Neural progenitor cell (in vitro differentiated cells): ENCODE measurements around the gene CNOT4. TPM values are rescaled to one million over a fixed set of nuclear protein-coding genes. Genes with fewer than 3 reads are reported as not detected.

Experiments
- DNase-seq: peaks from one replicate; pipeline ENCODE4 v3.0.0-alpha.2; 2016; ENCODE audit warnings: low spot score
- H2AFZ ChIP-seq: fragments of 200-600 bp; sonication (generic); replicated peaks from 2 replicates; pipeline ENCODE4 v1.6.1; 2016; ENCODE audit warnings: antibody characterized with exemption
- H3F3A ChIP-seq: fragments of 200-600 bp; sonication (generic); 2 replicates; pipeline ENCODE4 v1.6.1; 2016; ENCODE audit warnings: antibody characterized with exemption, low read depth
- H3K27ac ChIP-seq: fragments of 200-600 bp; sonication (generic); 2 replicates; pipeline ENCODE4 v1.5.1; 2016; ENCODE audit warnings: mild to moderate bottlenecking
- H3K27me3 ChIP-seq: fragments of 200-600 bp; sonication (generic); 2 replicates; pipeline ENCODE4 v1.6.1; 2016; ENCODE audit warnings: mild to moderate bottlenecking, moderate library complexity
- H3K36me3 ChIP-seq: fragments of 200-600 bp; sonication (generic); 2 replicates; pipeline ENCODE4 v1.5.1; 2016
- H3K4me1 ChIP-seq: fragments of 200-600 bp; sonication (generic); 2 replicates; pipeline ENCODE4 v1.6.1; 2016; ENCODE audit warnings: mixed run types
- H3K4me2 ChIP-seq: fragments of 200-600 bp; sonication (generic); 2 replicates; pipeline ENCODE4 v1.6.1; 2016
- H3K4me3 ChIP-seq: fragments of 200-600 bp; sonication (generic); 2 replicates; pipeline ENCODE4 v1.5.1; 2016
- H3K79me2 ChIP-seq: fragments of 200-600 bp; sonication (generic); 2 replicates; pipeline ENCODE4 v1.6.1; 2016; ENCODE audit warnings: low read depth
- H3K9ac ChIP-seq: fragments of 200-600 bp; sonication (generic); 2 replicates; pipeline ENCODE4 v1.6.1; 2016
- H3K9me3 ChIP-seq: fragments of 200-600 bp; sonication (generic); 2 replicates; pipeline ENCODE4 v1.5.1; 2016; ENCODE audit warnings: low read depth
- H4K20me1 ChIP-seq: fragments of 200-600 bp; sonication (generic); 2 replicates; pipeline ENCODE4 v1.6.1; 2016; ENCODE audit warnings: low read depth
- H3K27ac Mint-ChIP-seq: 3 replicates; pipeline ENCODE4 v1.8.0; 2021; ENCODE audit warnings: mixed read lengths
- H3K27me3 Mint-ChIP-seq: 2 replicates; pipeline ENCODE4 v1.8.0; 2022; ENCODE audit warnings: low read depth, mild to moderate bottlenecking, inconsistent platforms, moderate library complexity, mixed read lengths; ENCODE audit not compliant: insufficient read depth
- H3K36me3 Mint-ChIP-seq: 3 replicates; pipeline ENCODE4 v1.8.0; 2021; ENCODE audit warnings: mixed read lengths
- H3K4me1 Mint-ChIP-seq: 3 replicates; pipeline ENCODE4 v1.8.0; 2021; ENCODE audit warnings: mixed read lengths
- H3K4me3 Mint-ChIP-seq: 3 replicates; pipeline ENCODE4 v1.8.0; 2021; ENCODE audit warnings: mild to moderate bottlenecking, moderate library complexity, mixed read lengths
- H3K9me3 Mint-ChIP-seq: 3 replicates; pipeline ENCODE4 v1.8.0; 2020; ENCODE audit warnings: mixed read lengths
- EZH2 ChIP-seq: fragments of 200-600 bp; sonication (generic); IDR thresholded peaks from 2 replicates; pipeline ENCODE4 v1.6.1; 2017; ENCODE audit warnings: antibody characterized with exemption, mild to moderate bottlenecking, moderate library complexity
- EZH2phosphoT487 ChIP-seq: fragments of 200-600 bp; sonication (generic); IDR thresholded peaks from 2 replicates; pipeline ENCODE4 v1.6.1; 2017; ENCODE audit warnings: antibody characterized with exemption
- total RNA-seq: library from RNA; depleted of rRNA; stranded (reverse); fragments of >200 nt; gene quantifications from 2 replicates; pipeline ENCODE4 v1.2.3, GENCODE V29; 2015; ENCODE audit warnings: low replicate concordance
- TF ChIP-seq, protein P1 (sequence below): fragments of 200-600 bp; sonication (generic); IDR thresholded peaks from 2 replicates; pipeline ENCODE4 v1.5.1; 2017; ENCODE audit warnings: antibody characterized with exemption, mild to moderate bottlenecking

Gene CNOT4
- total RNA-seq, 1 donor from 2014 or later = 21.4 TPM

DNA sequence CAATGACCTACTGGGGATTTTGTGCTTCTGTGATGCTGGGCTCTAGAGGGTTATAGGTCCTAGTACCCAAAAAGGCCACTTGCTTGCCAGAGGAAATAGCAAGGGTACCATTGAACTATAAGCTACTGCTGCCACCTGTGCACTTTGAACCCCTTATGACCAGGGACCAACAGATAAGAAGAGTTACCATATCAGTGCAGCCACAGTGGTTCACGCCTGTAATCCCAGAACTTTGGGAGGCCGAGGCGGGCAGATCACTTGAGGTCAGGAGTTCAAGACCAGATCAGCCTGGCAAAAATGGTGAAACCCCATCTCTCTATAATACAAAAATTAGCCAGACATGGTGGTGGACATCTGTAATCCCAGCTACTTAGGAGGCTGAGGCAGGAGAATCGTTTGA lies 15.5 kb upstream of the CNOT4 start:
- Mint-ChIP-seq H3K27me3 (peaks cover 5% of the 10 kb centered on the region), H3K9me3 (peaks cover 3% of the 10 kb centered on the region), H3K4me1 (no peaks in the 10 kb centered on the region), H3K36me3 (no peaks in the 10 kb centered on the region), H3K27ac (no peak overlapping the region), H3K4me3 (no peak overlapping the region)
- no peak overlapping the region for H3K4me3 ChIP-seq
- no peaks in the 10 kb centered on the region for H3K9me3 ChIP-seq
- H3K27me3 ChIP-seq = no peaks in the 10 kb centered on the region
- H3K36me3 ChIP-seq = no peaks in the 10 kb centered on the region
- no peak overlapping the region for H3K9ac ChIP-seq
- H3K4me2 ChIP-seq = no peak overlapping the region
- no peaks in the 10 kb centered on the region for H3K79me2 ChIP-seq
- no peaks in the 10 kb centered on the region for H3K4me1 ChIP-seq
- no peak for TF ChIP-seq EZH2
- TF ChIP-seq, protein P1, sequence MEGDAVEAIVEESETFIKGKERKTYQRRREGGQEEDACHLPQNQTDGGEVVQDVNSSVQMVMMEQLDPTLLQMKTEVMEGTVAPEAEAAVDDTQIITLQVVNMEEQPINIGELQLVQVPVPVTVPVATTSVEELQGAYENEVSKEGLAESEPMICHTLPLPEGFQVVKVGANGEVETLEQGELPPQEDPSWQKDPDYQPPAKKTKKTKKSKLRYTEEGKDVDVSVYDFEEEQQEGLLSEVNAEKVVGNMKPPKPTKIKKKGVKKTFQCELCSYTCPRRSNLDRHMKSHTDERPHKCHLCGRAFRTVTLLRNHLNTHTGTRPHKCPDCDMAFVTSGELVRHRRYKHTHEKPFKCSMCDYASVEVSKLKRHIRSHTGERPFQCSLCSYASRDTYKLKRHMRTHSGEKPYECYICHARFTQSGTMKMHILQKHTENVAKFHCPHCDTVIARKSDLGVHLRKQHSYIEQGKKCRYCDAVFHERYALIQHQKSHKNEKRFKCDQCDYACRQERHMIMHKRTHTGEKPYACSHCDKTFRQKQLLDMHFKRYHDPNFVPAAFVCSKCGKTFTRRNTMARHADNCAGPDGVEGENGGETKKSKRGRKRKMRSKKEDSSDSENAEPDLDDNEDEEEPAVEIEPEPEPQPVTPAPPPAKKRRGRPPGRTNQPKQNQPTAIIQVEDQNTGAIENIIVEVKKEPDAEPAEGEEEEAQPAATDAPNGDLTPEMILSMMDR = no peak
- no peak for TF ChIP-seq EZH2phosphoT487
- H4K20me1 ChIP-seq = no peaks in the 10 kb centered on the region
- DNase-seq = no peak
- H2AFZ ChIP-seq = no peak overlapping the region
- no peaks in the 10 kb centered on the region for H3F3A ChIP-seq
- no peak overlapping the region for H3K27ac ChIP-seq

DNA sequence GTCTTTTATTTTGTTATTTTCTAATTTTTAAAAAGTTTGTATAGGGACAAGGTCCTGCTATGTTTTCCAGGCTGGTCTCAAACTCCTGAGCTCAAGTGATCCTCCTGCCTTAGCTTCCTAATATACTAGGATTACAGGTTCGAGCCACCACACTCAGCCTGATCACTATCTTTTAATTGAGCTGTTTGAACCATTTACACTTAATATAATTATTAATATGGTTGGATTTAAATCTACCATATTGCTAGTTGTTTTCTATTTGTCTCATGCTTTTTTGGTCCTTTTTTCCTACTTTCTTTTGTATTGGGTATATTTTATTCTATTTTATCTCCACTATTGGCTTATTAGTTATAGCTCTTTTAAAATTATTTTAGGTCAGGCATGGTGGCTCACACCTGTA lies 13.2 kb upstream of the CNOT4 start:
- peaks cover 5% of the 10 kb centered on the region for H3K27me3 Mint-ChIP-seq
- H3K9me3 Mint-ChIP-seq = no peaks in the 10 kb centered on the region
- Histone ChIP-seq H3K27ac (no peak overlapping the region), H2AFZ (no peak overlapping the region), H3K27me3 (no peaks in the 10 kb centered on the region), H3K4me3 (no peak overlapping the region), H3K4me2 (no peak overlapping the region), H3K9ac (no peak overlapping the region), H3K9me3 (no peaks in the 10 kb centered on the region), H3K4me1 (no peaks in the 10 kb centered on the region), H3K36me3 (no peaks in the 10 kb centered on the region), H3K79me2 (no peaks in the 10 kb centered on the region), H4K20me1 (no peaks in the 10 kb centered on the region), H3F3A (no peaks in the 10 kb centered on the region)
- H3K36me3 Mint-ChIP-seq = no peaks in the 10 kb centered on the region
- no peak overlapping the region for H3K27ac Mint-ChIP-seq
- no peak for DNase-seq
- H3K4me3 Mint-ChIP-seq = no peak overlapping the region
- TF ChIP-seq EZH2 (no peak), EZH2phosphoT487 (no peak)
- TF ChIP-seq, protein P1 = no peak
- H3K4me1 Mint-ChIP-seq = peaks cover 16% of the 10 kb centered on the region

GRCh38 chr7:135522509-135522908 lies 12.6 kb upstream of the CNOT4 start:
- Histone ChIP-seq H3K9ac (no peak overlapping the region), H3K79me2 (no peaks in the 10 kb centered on the region), H3K9me3 (no peaks in the 10 kb centered on the region), H3K36me3 (no peaks in the 10 kb centered on the region), H3K27ac (no peak overlapping the region), H4K20me1 (no peaks in the 10 kb centered on the region), H3K4me3 (no peak overlapping the region), H3K4me1 (no peaks in the 10 kb centered on the region), H3K27me3 (no peaks in the 10 kb centered on the region), H3F3A (no peaks in the 10 kb centered on the region), H2AFZ (no peak overlapping the region), H3K4me2 (no peak overlapping the region)
- Mint-ChIP-seq H3K36me3 (no peaks in the 10 kb centered on the region), H3K9me3 (no peaks in the 10 kb centered on the region), H3K4me3 (no peak overlapping the region), H3K27me3 (peaks cover 5% of the 10 kb centered on the region), H3K4me1 (peaks cover 16% of the 10 kb centered on the region), H3K27ac (no peak overlapping the region)
- DNase-seq = no peak
- TF ChIP-seq, protein P1 = no peak
- TF ChIP-seq EZH2 (no peak), EZH2phosphoT487 (no peak)
